SW480 (cell line): Measurements from ENCODE around the gene OR2A5.
"Not testable (repeated sequence)": the region's sequence is repeated elsewhere in the genome, so short reads cannot be mapped to it uniquely, and the experiment has no call there.

Source experiments
- DNase-seq: peaks from one replicate; pipeline ENCODE4 v3.0.0-alpha.2; 2016; ENCODE audit warnings: low spot score

OR2A5 gene, protein sequence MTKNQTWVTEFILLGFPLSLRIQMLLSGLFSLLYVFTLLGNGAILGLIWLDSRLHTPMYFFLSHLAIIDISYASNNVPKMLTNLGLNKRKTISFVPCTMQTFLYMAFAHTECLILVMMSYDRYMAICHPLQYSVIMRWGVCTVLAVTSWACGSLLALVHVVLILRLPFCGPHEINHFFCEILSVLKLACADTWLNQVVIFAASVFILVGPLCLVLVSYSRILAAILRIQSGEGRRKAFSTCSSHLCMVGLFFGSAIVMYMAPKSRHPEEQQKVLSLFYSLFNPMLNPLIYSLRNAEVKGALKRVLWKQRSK

GRCh38 chr7:144048648-144049047 lies at the start of gene OR2A5:
OR2A5 (plus strand) TSS chr7:144048948; CDS start chr7:144050402, 1,454 bp downstream.
- no peak for DNase-seq

GRCh38 chr7:144000020-144000419 lies 48.7 kb upstream of the OR2A5 start, which contains the start of gene OR6B1:
OR6B1 (plus strand) TSS chr7:144000320; CDS start chr7:144003997, 3,677 bp downstream.
- no peak for DNase-seq

- no peak for DNase-seq
These were observed 47.2 kb upstream of the OR2A5 start for GRCh38 chr7:144001543-144001942.

DNA sequence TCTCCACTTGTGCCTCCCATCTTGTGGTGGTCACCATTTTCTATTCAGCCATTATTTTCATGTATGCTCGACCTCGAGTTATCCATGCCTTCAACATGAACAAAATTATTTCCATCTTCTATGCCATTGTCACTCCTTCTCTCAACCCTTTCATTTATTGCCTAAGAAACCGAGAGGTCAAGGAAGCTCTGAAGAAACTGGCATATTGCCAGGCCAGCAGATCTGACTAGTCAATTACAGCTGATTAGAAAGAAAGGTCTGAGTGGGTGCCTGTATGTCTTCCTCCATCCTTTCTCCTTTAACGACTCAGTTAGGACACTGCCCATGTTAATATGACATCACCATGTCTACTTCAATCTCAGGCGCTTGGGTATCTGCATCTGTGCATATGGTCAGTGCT lies 44.0 kb upstream of the OR2A5 start:
- DNase-seq = no peak

DNA sequence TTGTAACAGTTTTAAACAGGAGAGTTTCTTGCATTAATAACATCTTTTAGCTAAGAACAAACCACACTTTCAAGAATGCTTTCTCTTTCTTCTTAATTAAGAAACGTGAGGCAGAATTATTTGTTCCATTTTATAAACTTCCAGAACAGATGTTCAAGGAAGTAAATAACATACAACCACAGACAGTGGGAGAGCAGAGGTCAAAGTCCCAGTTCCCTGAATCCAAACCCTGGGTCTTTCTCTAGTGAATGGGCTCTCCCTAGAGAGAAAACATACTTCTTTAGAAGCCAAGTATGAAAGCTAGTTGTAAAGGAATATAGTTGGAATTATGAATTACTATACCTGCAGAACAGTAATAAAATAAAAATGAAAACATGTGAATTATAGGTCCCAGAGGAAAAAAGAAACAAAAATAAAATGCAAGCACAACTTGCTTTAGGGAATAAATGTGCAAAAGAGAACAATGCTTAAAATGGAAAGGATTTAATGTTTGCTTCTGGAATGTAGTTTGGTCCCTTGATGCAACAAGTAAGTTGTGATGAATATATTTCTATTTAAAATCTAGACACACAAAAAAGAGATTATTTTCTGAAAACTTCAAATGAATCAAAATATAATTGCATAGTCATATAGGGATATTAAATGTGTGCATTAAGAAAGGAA lies 42.6 kb upstream of the OR2A5 start:
- no peak for DNase-seq

DNA sequence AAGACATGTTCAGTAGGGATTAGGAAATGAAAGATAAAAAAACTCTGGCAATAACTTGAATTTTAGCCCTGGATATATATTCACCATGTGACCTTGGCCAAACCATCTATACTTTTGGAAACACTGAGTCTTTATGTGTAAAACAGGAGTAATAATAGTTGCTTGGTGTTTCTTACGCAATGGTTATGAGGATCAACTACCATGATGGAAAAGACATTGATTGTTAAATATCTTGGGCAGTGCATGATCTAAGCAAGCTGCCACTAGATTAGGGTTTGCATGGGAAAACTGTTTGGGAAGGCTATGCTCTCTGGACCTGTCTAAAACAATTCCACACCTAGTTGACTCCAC lies 42.1 kb upstream of the OR2A5 start:
- no peak for DNase-seq

DNA sequence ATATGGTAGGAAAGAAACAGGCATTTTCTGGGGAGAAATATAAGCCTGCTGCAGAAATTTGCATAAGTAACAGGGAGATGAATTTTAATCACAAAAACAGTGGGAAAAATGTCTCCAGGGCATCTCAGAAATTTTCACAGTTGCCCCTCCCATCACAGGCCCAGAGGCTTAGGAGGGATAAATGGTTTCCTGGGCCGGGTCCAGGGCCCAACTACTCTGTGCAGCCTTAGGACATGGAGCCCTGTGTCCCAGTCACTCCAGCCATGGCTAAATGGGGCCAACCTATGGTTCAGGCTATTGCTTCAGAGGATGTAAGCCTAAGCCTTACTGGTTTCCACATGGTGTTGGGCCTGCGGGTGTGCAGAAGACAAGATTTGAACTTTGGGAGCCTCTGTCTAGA lies 39.4 kb upstream of the OR2A5 start:
- no peak for DNase-seq

GRCh38 chr7:144010061-144010460 lies 38.7 kb upstream of the OR2A5 start:
- DNase-seq = not testable (repeated sequence)

DNA sequence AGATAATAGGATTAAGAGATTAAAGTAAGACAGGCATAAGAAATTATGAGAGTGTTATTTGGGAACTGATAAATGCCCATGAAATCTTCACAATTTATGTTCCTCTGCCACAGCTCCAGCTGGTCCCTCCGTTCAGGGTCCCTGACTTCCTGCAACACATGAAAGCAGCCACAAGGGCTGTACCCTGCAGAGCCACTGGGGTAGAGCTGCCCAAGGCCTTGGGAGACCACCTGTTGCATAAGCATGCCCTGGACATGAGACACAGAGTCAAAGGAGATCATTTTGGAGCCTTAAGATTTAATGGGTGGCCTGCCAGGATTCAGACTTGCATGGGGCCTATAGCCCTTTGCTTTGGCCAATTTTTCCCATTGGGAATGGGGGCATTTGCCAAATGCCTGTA lies 37.9 kb upstream of the OR2A5 start:
- not testable (repeated sequence) for DNase-seq

GRCh38 chr7:144011458-144012230 lies 37.1 kb upstream of the OR2A5 start:
- no peak for DNase-seq

DNA sequence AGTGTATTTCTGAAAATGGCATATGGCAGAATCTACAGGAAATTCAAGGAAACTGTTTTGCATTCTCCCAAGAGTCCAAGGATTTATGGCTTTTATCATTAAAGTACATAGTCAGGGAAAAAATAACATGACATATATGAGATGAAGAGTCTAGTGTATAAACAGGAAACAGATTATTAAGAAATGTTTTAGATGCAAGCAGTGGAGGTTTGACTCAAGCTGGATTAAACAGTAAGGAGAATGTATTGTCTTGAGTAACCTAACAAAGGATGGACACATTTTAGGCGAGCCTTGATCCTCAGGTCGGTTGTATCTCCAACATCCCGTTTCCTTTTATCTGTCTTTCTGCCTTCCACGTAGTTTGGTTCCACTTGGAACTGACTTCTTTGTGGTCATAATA lies 30.7 kb upstream of the OR2A5 start:
- DNase-seq = no peak

DNA sequence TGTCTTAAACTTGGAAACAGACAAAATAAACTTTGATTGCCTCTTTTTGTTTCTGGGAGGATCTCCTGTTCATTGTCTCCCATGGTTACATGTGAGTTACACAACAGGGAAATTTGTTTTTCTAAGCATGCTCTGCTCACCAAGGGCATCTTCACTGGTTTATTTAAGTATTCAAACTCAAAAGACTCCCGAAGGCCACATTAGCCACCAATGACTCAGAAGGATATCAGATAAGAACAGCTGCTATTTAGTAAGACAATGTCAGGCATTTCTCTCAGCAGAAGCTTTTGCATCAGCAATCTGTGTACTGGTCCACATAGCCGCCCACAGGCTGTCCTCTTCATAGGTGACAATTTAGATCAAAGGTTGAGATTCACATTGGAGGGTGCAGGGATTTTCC lies 29.3 kb upstream of the OR2A5 start:
- peak; percentile 34 for DNase-seq

DNA sequence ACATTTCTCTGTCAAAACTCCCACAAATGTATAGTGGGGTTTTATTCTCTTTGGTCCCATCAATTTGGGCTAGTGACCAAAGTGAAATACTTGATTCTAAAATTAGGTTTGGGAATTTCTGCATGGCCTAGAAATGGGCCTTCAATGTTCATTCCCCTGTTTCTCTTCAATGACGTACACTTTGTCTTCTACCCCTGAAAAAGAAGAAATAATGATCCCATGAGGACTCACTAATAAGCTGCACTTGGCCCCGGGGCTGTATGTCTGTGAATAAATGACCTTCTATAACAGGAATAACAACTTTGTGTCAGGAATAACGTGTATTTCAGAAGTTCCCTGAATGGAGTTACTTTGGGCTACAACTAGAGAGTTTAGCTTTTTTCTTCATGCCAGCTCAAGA lies 28.4 kb upstream of the OR2A5 start:
- DNase-seq = no peak

DNA sequence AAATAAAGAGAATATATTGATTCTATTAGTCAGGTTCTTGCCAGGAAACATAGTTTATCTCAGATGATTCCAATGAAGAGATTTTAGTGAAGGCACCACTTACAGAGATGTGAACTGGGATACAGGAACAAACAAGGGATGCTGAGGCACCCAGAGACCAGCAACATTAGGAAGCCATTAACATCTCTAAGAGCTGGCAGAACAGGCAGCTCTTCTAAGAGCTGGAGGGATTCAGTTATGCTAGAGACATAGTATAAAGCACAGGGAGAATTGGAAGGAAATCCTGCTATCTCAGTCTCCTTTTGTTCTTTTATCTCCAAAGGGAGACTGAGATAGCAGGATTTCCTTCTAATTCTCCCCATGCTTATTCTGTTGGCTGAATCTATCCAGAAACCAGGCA lies 26.6 kb upstream of the OR2A5 start:
- DNase-seq = no peak

- DNase-seq = no peak
These were observed 25.4 kb upstream of the OR2A5 start for GRCh38 chr7:144023171-144023827.

DNA sequence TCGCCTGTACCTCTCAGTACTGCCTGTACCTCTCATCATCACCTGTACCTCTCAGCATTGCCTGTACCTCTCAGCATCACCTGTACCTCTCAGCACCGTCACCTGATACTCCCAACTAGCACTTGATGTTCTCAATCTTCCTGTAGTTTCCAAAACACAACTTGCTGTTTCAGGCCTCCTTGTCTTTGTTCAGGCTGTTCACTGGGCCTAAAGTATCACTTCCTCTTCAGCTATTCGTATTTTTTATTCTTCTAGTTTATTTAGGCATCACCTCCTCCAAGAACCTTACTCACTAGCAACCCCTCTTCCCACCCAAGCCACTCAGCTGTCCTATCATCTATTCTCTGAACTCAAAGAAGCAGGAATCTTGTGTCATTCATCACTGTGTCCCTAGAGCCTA lies 24.5 kb upstream of the OR2A5 start:
- DNase-seq = no peak

- DNase-seq = no peak
These were observed 22.4 kb upstream of the OR2A5 start for GRCh38 chr7:144026203-144026883.

- peak; percentile 26 for DNase-seq
These were observed 21.7 kb upstream of the OR2A5 start for GRCh38 chr7:144027070-144027469.

DNA sequence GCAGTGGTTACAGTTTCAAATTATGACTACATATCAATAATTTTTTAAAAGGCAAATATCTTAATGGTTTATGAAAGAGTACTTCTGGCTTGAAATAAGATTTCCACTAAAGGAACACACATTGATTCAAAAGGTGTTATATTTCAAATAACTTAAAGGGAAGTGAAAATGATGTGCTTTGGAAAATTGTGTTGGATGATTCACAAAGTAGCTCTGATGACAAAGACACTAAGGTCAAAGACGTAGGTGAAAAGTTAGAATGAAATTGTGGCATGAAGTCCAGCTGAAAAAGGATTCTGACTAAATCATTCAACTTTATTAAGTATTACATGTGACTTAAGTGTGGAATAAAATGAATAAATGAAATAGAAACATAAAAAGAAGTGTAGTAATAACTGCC lies 20.8 kb upstream of the OR2A5 start:
- no peak for DNase-seq

DNA sequence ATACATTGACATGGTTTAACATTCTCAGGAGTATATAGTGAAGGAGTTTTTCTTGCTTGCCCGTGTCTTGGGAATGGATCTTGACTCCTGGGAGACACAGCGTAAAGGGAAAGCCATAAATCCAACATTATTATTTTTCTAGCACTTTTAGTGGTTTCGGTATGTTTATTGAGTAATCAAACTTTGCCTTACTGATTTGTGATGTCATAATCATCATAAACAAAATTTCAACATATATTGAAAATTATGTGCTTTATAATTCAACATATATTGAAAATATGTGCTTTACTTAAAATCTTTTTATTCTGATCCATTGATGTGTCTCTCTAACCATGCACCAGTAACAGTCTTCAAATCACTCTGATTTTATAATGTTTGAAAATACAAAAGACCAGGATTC lies 20.2 kb upstream of the OR2A5 start:
- DNase-seq = no peak

DNA sequence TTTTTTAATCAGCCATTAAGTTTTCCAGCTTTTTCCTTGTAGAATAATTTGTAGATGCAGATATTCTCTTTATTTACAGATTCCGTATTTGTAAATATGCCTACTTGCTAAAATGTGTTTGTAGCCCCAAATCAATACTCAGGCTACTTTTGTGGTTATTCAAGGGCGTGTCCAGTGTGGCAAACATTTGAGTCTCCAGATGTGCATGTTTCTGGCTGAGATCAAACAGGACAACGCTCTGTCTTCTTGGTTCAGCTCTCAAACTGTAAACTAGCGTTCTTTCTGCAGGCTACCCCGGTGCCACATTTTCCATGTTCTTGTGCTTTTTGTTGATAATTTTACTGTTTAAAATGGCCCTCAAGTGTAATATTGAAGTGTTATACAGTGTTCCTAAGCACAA lies 16.2 kb upstream of the OR2A5 start:
- DNase-seq = no peak
